Islet precursor cell (in vitro differentiated cells): ENCODE results near the gene ARHGAP15.
"Not testable (repeated sequence)": the region's sequence is repeated elsewhere in the genome, so short reads cannot be mapped to it uniquely, and the experiment has no call there.

Experiments used
- DNase-seq: peaks from one replicate; pipeline ENCODE4 v3.0.0-alpha.2; 2018

Gene ARHGAP15

GRCh38 chr2:143499061-143499460 is 369.8 kb downstream of the ARHGAP15 start:
- DNase-seq = no peak

DNA sequence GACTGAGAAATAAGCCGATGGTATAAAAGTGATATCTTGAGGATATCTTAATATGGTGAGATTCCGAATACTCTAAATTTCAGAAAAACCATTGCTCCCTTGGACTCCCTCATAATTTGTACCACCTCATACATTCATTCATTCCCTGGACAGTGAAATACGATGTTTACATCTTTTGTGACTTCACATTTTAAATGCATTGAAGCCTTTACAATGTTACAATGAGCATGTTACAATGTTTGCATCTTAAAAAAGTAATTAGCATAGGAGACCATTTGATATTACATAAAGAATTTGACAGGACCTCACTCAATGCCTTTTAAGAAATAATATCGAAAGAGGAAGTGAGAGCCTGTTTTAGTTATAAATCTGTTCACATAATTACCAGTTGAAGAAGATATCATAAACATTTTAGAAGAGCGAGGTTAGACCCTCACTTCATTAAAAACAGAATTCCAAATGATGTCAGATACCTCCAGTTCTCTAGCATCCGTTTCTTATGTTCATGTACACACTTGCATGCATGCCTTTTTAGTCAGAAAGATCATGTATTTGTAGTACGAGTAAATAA is 372.0 kb downstream of the ARHGAP15 start:
- no peak for DNase-seq

- DNase-seq = no peak
Observed at GRCh38 chr2:143503280-143503679, 374.1 kb downstream of the ARHGAP15 start.

- no peak for DNase-seq
Observed at GRCh38 chr2:143504397-143504796, 375.2 kb downstream of the ARHGAP15 start.

DNA sequence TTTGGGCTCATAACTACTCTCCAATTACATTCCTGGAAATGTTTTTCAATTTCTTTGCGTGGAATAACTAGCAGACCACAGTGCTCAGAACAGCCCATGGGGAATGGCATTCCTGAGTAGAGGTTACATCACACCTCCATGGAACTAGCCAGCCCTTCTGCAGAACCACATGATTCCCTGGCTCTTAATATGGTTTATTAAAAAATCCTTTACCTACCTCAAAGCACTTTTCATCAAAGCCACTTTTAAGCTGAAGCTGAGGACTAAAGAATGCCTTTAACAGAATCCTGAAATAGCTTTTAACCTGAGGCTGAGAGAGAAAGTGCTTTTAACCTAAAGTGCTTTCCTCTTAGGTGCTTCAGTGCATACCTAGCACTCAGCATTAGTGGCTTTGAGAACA is 376.3 kb downstream of the ARHGAP15 start:
- DNase-seq = peak; percentile 61

DNA sequence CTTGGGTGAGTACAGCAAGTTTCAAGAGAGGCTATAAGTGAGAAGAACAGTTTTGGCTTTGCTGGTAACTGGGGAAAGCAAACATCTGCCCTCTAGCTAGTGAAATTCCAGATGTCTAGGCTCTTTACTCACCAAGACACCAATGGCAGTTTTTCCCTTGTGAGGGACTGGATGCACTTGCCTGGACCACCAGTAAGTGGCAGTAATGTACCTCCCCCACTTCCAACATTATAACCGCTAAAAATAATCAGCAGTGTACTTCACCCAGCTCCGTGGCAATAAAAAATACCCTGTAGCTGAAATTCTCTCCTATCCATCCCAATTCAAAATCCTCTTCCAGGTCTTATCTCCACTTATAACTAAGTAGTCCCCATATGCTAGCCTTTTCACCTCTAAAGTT is 383.9 kb downstream of the ARHGAP15 start:
- peak; percentile 70 for DNase-seq

- no peak for DNase-seq
Observed at GRCh38 chr2:143514413-143514812, 385.2 kb downstream of the ARHGAP15 start.

DNA sequence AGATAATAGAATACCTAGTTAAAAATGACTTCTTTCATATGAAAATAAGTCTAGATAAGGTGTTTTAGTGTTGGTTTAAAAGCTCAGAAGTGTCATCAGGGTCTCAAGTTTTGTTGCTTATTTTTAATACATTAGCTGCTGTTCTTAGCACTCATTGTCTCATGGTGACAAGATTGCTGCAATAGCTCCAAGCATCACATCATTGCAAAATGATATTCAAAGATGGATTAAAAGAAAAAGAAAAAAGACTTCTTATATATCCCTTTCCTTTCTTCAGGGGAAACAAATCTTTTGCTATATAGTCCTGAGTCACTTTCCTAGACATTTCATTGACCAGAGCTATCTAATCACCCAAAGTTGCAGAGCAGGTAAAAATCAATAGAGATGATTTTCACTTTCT is 386.1 kb downstream of the ARHGAP15 start:
- no peak for DNase-seq

DNA sequence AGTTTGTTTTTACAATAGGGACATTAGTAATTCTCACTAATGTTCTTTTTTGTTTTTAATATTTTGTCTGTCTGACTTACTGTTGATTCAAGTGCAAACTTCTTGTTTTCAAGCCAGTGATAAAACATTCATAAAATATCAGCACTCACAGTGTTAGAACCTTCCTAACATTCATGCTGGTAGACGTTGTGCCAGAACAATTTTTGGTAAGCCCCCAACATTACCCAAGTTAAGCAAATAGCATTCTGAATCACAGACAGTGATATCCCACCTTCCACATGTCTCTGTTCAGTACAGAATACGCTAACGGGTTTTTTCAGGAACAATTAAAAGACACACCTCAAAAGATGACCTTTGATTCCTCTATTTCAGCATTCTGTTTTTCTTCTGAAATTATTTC is 390.3 kb downstream of the ARHGAP15 start:
- no peak for DNase-seq

DNA sequence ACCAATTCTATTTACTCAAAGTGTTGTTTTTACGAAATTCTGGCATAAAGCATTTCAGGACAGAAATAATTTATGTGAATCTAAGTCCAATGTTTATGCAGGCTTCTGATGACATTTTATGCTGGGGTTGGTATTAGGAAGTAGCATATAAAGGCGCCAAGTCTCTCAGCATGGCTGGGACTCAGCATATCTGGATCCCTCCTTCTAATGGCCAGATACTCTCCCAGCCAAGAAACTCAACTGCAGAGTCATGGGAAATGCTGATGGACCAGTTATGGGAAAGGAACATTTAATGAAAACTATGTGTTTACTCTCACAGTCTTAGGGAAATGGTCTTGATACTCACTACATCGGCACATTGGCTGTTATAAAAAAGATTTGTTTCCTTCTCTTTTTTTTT is 392.2 kb downstream of the ARHGAP15 start:
- no peak for DNase-seq

- DNase-seq = no peak
Observed at GRCh38 chr2:143522699-143523098, 393.5 kb downstream of the ARHGAP15 start.

- no peak for DNase-seq
Observed at GRCh38 chr2:143524119-143524553, 394.9 kb downstream of the ARHGAP15 start.

DNA sequence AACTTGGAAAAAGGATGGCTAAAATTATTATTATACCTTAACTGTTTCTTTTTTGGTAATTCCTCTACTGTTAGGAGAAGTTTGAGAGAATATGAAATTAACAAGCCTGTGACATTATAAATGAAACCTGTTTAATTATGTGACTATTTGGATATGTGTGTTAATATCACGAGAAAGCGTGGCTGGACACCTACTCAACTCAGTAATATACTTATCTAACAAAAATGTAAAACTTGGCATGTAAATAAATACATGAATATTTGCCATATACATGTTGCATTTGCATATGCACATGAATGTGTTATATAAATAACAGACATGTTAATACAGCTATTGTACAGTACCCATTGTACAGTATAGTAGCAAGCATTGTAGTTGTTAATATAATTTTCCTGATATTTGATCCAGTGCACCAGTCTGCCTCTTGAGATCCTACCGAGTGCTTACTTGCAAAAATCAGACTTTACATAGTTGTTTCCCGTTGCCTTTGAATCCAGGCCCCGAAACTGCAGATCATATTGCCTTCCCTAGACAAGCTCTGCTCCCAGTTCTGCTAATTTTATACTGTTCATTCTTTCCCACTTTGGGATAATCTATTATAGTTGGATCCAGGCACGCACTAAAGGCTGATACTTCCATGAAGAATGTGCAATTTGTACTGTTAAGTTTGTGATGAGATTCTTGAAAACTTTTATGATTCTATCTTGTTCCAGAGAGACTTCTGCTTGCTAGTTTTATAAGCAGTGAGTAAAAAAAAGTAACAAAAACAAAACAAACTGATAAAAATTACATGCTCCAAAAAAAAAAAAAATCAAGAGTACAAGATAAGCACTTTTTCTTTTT is 395.6 kb downstream of the ARHGAP15 start:
- DNase-seq = no peak

GRCh38 chr2:143525402-143525860 is 396.2 kb downstream of the ARHGAP15 start:
- no peak for DNase-seq

- DNase-seq = no peak
Observed at GRCh38 chr2:143526498-143526897, 397.3 kb downstream of the ARHGAP15 start.

- DNase-seq = no peak
Observed at GRCh38 chr2:143528021-143528420, 398.8 kb downstream of the ARHGAP15 start.

GRCh38 chr2:143529118-143529720 is 400.0 kb downstream of the ARHGAP15 start:
- no peak for DNase-seq

DNA sequence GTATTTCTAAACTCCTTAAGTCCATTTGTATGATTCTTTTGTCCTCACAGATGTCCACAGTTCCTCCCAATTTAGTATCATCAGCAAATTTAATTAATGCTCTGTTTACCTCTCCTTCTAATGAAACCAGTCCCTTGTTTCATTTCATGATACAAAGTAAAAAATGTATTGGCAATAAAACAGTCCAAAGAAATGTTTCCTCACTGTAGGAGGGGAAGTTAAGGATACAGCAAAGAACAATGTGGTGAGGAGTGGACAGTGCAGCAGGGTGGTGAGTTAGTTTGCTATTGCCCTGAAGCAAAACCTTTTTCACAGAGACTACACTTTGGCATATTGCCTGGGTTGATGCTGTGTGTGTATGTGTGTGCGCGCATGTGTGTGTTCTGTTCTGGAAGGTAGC is 401.5 kb downstream of the ARHGAP15 start:
- DNase-seq = no peak

GRCh38 chr2:143532061-143532460 is 402.8 kb downstream of the ARHGAP15 start:
- no peak for DNase-seq

- DNase-seq = no peak
Observed at GRCh38 chr2:143533846-143534245, 404.6 kb downstream of the ARHGAP15 start.

DNA sequence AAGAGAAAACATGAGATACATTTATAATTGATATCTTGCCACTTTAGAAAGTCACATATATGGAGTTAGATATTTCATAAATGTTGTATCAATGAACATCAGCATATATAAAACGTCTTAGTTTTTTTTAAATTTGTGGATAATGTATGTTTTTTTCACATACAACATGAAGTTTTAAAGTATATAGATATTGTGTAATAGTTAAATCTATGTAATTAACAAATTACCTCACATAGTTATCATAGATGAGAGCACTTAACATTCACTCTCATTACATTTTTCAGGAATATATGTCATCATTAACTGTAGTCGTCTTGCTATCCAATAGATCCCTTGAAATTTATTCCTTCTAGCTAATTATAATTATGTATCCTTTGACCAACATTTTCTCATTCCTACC is 406.6 kb downstream of the ARHGAP15 start:
- no peak for DNase-seq

DNA sequence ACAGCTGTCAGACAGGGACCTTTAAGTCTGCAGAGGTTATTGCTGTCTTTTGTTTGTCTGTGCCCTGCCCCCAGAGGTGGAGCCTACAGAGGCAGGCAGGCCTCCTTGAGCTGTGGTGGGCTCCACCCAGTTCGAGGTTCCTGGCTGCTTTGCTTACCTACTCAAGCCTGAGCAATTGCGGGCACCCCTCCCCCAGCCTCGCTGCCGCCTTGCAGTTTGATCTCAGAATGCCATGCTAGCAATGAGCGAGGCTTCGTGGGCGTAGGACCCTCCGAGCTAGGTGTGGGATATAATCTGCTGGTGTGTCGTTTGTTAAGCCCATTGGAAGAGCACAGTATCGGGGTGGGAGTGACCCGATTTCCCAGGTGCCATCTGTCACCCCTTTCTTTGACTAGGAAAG is 412.7 kb downstream of the ARHGAP15 start:
- not testable (repeated sequence) for DNase-seq

DNA sequence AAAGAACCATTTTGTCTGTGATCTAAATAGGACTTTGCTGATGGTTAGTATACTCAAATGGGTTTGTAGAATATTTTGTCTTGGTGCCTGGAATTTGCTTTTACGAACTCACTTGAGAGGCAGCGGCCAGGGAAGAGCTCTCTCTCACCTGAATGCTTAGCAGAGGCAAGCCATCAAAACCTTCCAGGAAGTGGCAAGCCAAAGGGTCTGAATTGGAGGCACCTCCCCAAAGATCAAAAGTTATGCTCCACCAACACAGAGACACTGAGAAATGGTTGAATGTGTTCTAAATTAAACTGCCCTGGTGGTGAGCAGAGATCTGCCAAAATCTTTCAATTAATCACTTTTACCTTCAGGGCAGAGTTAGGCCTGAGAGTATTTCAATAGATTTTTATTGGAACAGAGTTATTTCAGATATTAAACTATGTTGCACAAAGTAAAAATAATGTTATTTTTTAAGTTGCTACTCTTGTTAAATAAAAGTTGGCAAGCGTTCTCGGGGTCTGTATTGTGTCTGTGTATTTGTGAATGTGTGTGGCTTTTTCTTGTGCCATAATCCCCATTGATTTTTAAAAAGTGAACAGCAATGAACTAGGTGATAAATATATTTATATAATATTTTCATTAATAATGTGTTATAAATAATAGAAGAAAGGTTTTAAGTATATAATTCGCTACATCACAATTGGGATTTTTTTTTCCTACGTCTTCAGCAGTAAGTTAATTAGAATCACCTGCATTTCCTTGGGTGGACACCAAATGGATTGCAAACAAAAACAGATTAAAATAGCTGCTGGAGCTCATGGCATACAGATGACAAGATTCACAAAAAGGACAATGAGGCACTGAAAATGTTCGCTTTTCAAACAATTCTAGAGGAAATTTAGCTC is 416.1 kb downstream of the ARHGAP15 start:
- no peak for DNase-seq
